ENCODE data around the gene PPP1R26. TPM values are rescaled to one million over a fixed set of nuclear protein-coding genes. Genes with fewer than 3 reads are reported as not detected.

Gene PPP1R26
- total RNA-seq, 8 experiments from 2014 or later: 6.8 to 19.8 (median 17.1) TPM

- H3K27ac ChIP-seq: peak overlapping the region in 1 of 2 donors; percentile 90
- peak overlapping the region; percentile 60 to 99 (median 95) for H3K4me3 ChIP-seq
- H3K4me1 ChIP-seq (replicated peaks in 1 of 2): peaks cover 12 to 13% of the 10 kb centered on the region in 2 donors
- WGBS, 10 experiments: 0% methylated on average over 3 of the region's 58 CpGs; no CpG with 5 or more reads in 9 of the 10 experiments
- peak; percentile 49 to 78 (median 74) for ATAC-seq (replicated peaks in 6 of 8)
- in situ Hi-C loops (cut with MboI; ENCODE audit: low pct_unique_long_range_greater_than_20kb in 2 of 9, low sequenced_read_pairs in 9 of 9, unreplicated experiment in 9 of 9): no loop called here
Measured at GRCh38 chr9:135499326-135500070, 19.9 kb downstream of the PPP1R26 start.

DNA sequence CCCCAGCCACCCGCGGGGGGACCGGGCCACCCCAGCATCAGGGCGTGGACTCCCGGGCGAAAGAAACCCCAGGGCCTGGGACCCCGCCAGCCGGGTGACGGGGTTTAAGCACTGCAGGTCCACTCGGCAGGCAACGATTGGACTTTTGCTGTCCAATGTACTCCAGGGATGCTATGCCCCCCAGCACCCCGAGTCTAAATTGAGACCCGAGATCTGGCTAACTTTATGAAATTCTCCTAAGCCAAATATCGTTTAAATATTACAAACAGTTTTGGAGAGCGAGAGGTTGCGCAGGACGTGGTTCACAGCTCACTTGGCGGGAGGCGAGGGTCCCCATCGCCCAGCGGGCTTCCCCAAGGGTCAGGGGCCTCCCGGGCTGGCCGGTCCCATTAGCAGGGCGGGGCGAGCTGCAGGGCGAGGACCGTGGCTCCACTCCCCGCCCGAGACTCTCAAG lies 20.5 kb downstream of the PPP1R26 start:
- Histone ChIP-seq H3K27ac (peak overlapping the region in 1 of 2 donors; percentile 90), H3K4me3 (peak overlapping the region; percentile 60 to 99 (median 95)), H3K4me1 (replicated peaks in 1 of 2) (peaks cover 12 to 13% of the 10 kb centered on the region in 2 donors)
- 0 to 6% (median 0%) methylated on average over 2 to 6 of the region's 29 CpGs; no CpG with 5 or more reads in 7 of the 10 experiments for WGBS, 10 experiments
- peak; percentile 12 to 69 (median 62) for ATAC-seq (replicated peaks in 6 of 8)
- in situ Hi-C loops (cut with MboI; ENCODE audit: low pct_unique_long_range_greater_than_20kb in 2 of 9, low sequenced_read_pairs in 9 of 9, unreplicated experiment in 9 of 9): no loop called here

- in situ Hi-C loops (cut with MboI; ENCODE audit: low pct_unique_long_range_greater_than_20kb in 2 of 9, low sequenced_read_pairs in 9 of 9, unreplicated experiment in 9 of 9): no loop called here
- peak; percentile 75 to 87 (median 84) for ATAC-seq (replicated peaks in 6 of 8)
- Histone ChIP-seq H3K27ac (peak within 1 kb of the TSS; percentile 89 to 90), H3K4me1 (replicated peaks in 1 of 2) (peaks cover 12 to 13% of the 10 kb centered on the region in 2 donors), H3K4me3 (peak within 1 kb of the TSS; percentile 60 to 99 (median 95))
- WGBS, 10 experiments: 0 to 1% methylated on average over 1 to 15 of the region's 92 CpGs; no CpG with 5 or more reads in 8 of the 10 experiments
Measured at GRCh38 chr9:135500525-135501260, 21.1 kb downstream of the PPP1R26 start, which contains the start of gene MRPS2. TSS of gene MRPS2 (plus strand) at chr9:135500682. CDS start at chr9:135500711, 29 bp downstream.

DNA sequence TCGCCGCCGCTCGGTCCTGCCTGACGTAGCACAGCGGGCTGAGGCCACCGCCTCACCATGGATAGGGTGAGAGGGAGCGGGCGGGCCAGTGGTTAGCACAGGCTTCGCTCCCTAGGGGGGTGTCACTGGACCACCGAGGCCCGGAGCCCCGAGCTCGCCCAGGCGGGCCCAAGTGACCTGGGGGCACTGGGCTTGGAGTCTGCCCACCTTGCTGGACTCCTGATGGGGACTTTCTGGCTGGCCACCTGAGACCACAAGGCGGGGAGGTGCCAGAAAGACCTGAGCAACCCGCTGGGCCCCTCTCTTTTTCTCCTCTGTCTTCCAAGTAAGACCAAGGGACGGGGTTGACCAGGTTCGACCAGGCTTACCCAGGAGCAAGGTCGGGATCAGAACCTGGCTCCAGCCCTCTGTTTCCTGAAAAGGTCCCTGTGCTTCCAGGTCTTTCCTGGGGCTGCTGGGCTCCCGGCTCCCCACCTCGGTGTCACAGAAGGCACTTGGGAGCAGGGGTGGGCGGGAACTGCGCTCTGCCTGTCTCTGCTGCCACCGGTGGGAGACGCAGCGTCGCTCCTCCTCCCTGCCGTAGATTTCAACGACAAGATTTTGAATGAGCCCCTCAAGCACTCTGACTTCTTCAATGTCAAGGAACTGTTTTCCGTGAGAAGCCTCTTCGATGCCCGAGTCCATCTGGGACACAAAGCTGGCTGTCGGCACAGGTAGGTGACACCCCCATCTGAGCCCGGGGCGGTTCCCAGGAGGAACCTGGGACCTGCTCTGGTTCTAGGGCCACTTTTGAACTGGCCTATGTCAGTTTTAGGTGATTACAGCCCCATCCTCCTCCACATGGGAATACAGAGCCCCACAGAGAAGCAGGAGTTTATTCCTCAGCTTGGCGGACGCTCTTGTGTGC lies 21.9 kb downstream of the PPP1R26 start:
- no peak for ATAC-seq (replicated peaks in 6 of 8)
- Histone ChIP-seq H3K4me3 (peak overlapping the region; percentile 60 to 99 (median 95)), H3K4me1 (replicated peaks in 1 of 2) (peaks cover 12 to 13% of the 10 kb centered on the region in 2 donors), H3K27ac (peak overlapping the region; percentile 89 to 90)
- in situ Hi-C loops (cut with MboI; ENCODE audit: low pct_unique_long_range_greater_than_20kb in 2 of 9, low sequenced_read_pairs in 9 of 9, unreplicated experiment in 9 of 9): no loop called here
- WGBS, 10 experiments: 0 to 67% (median 29%) methylated on average over 2 to 7 of the region's 38 CpGs; no CpG with 5 or more reads in 5 of the 10 experiments

DNA sequence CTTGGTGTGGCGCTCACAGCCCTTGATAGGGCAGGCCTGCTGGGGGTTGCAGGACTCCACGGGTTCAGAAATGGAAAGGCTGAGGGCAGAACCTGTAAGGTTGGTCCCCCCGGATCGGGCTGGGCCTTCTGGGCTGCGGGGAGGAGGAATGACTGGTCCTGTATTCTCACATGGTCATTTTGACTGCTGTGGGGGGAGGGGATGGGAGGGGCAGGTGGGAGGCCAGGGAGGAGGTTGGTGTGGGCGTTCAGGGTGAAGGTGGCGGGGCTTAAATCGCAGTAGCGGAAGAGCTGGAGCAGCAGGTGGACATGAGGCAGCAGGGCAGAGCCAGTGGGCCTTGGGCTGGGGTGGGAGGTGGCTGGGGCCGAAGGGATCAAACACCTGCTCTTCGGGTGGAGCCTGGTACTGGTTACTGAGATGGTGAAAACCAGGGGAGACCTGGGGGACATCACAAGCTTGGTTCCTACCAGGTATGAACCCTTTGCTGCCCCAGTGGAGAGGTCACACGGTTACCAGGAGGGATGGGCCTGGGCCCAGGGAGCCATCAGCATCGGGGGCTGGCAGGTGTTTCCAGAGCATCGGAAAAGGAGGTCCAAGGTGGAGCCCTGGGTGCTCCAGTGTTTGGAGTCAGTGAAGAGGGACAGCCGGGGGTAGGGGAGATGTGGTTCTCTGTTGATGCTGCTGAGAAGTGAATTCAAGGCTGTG lies 22.7 kb downstream of the PPP1R26 start:
- Histone ChIP-seq H3K27ac (no peak overlapping the region), H3K4me1 (replicated peaks in 1 of 2) (peaks cover 12 to 13% of the 10 kb centered on the region in 2 donors), H3K4me3 (peak overlapping the region in 1 of 5 donors; percentile 60)
- ATAC-seq (replicated peaks in 6 of 8): no peak
- whole genome bisulfite sequencing, 10 experiments: 80 to 100% (median 86%) methylated on average over 1 to 2 of the region's 15 CpGs; no CpG with 5 or more reads in 6 of the 10 experiments
- in situ Hi-C loops (cut with MboI; ENCODE audit: low pct_unique_long_range_greater_than_20kb in 2 of 9, low sequenced_read_pairs in 9 of 9, unreplicated experiment in 9 of 9): no loop called here

DNA sequence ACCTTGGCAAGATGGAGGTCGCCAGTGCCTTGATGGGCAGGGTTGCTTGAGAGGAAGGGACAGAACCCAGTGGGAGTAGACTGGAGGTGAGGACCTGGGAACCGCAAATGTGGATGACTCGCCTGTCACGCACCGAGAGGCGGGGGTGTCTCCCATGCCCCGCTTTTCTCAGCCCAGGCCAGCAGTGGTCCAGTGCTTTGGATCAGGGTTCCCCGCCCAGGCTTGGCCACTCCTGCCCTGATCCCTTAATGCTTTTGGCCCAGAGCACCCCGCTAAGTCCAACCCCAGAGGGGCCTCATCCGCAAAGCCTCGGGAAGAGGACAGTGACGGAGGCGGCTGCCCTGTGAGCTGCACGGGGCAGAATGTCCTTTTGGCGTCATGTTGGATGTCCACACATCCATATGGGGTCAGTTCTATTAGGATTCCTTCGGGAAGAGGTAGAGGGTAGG lies 23.3 kb downstream of the PPP1R26 start:
- H3K27ac ChIP-seq: no peak overlapping the region
- in situ Hi-C loops (cut with MboI; ENCODE audit: low pct_unique_long_range_greater_than_20kb in 2 of 9, low sequenced_read_pairs in 9 of 9, unreplicated experiment in 9 of 9): no loop called here
- no peak overlapping the region for H3K4me3 ChIP-seq
- 17 to 100% (median 86%) methylated on average over 1 to 7 of the region's 16 CpGs; no CpG with 5 or more reads in 5 of the 10 experiments for WGBS, 10 experiments
- no peak for ATAC-seq (replicated peaks in 6 of 8)
- peaks cover 12 to 13% of the 10 kb centered on the region in 2 donors for H3K4me1 ChIP-seq (replicated peaks in 1 of 2)

- Histone ChIP-seq H3K27ac (no peak overlapping the region), H3K4me3 (no peak overlapping the region), H3K4me1 (replicated peaks in 1 of 2) (peaks cover 12 to 13% of the 10 kb centered on the region in 2 donors)
- in situ Hi-C loops (cut with MboI; ENCODE audit: low pct_unique_long_range_greater_than_20kb in 2 of 9, low sequenced_read_pairs in 9 of 9, unreplicated experiment in 9 of 9): no loop called here
- 40 to 100% (median 100%) methylated on average over 1 to 8 of the region's 41 CpGs; no CpG with 5 or more reads in 5 of the 10 experiments for WGBS, 10 experiments
- no peak for ATAC-seq (replicated peaks in 6 of 8)
Measured at GRCh38 chr9:135503371-135504261, 24.0 kb downstream of the PPP1R26 start.

GRCh38 chr9:135504262-135505243 lies 25.0 kb downstream of the PPP1R26 start:
- 0 to 100% (median 54%) methylated on average over 1 to 8 of the region's 21 CpGs; no CpG with 5 or more reads in 1 of the 10 experiments for WGBS, 10 experiments
- no peak overlapping the region for H3K27ac ChIP-seq
- in situ Hi-C loops (cut with MboI; ENCODE audit: low pct_unique_long_range_greater_than_20kb in 2 of 9, low sequenced_read_pairs in 9 of 9, unreplicated experiment in 9 of 9): no loop called here
- no peak overlapping the region for H3K4me3 ChIP-seq
- peaks cover 6 to 7% of the 10 kb centered on the region in 2 donors for H3K4me1 ChIP-seq (replicated peaks in 1 of 2)
- peak in 4 of 8 experiments; percentile 4 to 10 (median 6) for ATAC-seq (replicated peaks in 6 of 8)

DNA sequence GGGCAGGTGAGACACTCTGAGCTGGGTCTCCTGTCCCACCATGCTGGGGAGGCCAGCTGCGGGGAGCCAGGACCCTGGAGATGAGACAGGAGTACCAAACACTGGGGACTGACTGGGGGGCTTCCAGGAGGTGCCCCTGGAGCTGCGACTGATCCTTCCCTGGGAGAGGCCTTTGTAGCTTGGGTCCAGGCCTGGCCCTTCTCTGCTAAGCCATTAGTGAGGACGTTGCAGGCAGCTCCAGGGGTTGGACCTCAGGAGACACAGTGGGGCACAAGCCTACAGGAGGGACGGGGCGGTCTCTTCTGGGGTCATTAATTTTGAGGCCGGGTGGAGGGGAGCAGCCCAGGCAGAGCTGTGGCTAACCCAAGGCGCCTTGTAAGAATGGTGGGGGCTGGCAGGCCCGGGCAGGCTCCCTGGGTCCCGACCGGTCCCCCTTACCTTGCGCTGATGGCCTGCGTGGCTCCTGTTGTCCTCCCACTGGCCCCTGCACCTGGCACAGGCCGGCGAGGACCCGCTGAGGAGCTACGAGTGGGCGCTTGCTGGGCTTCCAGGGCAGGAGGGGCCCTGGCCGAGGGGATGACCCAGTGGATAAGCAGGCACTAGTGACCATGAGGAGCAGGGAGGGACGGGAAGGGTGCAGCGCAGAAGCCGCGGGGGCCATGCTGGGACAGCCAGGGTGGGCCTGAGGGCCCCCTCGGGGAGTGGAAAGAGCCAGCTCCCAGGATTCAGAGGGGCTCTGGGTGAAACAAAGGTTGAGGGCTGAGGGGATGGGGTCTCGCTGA lies 26.0 kb downstream of the PPP1R26 start:
- 100% methylated on average over 1 of the region's 24 CpGs; no CpG with 5 or more reads in 9 of the 10 experiments for WGBS, 10 experiments
- ATAC-seq (replicated peaks in 6 of 8): peak in 1 of 8 experiments; percentile 2

More for the DNA sequence above, 26.0 kb downstream of the PPP1R26 start:
- Histone ChIP-seq H3K4me1 (replicated peaks in 1 of 2) (peaks cover 6 to 7% of the 10 kb centered on the region in 2 donors), H3K27ac (no peak overlapping the region), H3K4me3 (no peak overlapping the region)
- in situ Hi-C loops (cut with MboI; ENCODE audit: low pct_unique_long_range_greater_than_20kb in 2 of 9, low sequenced_read_pairs in 9 of 9, unreplicated experiment in 9 of 9): no loop called here

Data from motor neuron (in vitro differentiated cells).